Mesendoderm (in vitro differentiated cells): ENCODE measurements around the gene PRDM1.

Source experiments
- DNase-seq: peaks from one replicate; pipeline ENCODE4 v3.0.0; 2013
- H2AK5ac ChIP-seq: 2 replicates; pipeline ENCODE4 v1.6.1; 2013; ENCODE audit warnings: low read length, inconsistent platforms
- H2BK120ac ChIP-seq: 2 replicates; pipeline ENCODE4 v1.6.1; 2013; ENCODE audit warnings: low read depth, mild to moderate bottlenecking, low read length, moderate library complexity, mixed read lengths
- H2BK15ac ChIP-seq: replicated peaks from 2 replicates; pipeline ENCODE4 v1.6.1; 2013; ENCODE audit warnings: low read depth, mild to moderate bottlenecking, moderate library complexity
- H2BK5ac ChIP-seq: 2 replicates; pipeline ENCODE4 v1.6.1; 2013; ENCODE audit warnings: low read length, inconsistent platforms
- H3K18ac ChIP-seq: 2 replicates; pipeline ENCODE4 v1.6.1; 2013; ENCODE audit warnings: mild to moderate bottlenecking, low read length, mixed read lengths
- H3K23ac ChIP-seq: one replicate; pipeline ENCODE4 v1.6.1; 2013; ENCODE audit warnings: low read length
- H3K27ac ChIP-seq: 2 replicates; pipeline ENCODE4 v1.5.1; 2013; ENCODE audit warnings: low read depth, mild to moderate bottlenecking, inconsistent platforms, low read length, moderate library complexity
- H3K27me3 ChIP-seq: 2 replicates; pipeline ENCODE4 v1.6.1; 2013; ENCODE audit warnings: low read length, control low read depth, mild to moderate bottlenecking, inconsistent platforms; ENCODE audit not compliant: insufficient read depth, poor library complexity
- H3K36me3 ChIP-seq: 2 replicates; pipeline ENCODE4 v1.6.1; 2013; ENCODE audit warnings: low read length, inconsistent platforms; ENCODE audit not compliant: control insufficient read depth, insufficient read depth
- H3K4ac ChIP-seq: one replicate; pipeline ENCODE4 v1.6.1; 2013; ENCODE audit warnings: low read depth, mild to moderate bottlenecking, low read length, moderate library complexity
- H3K4me1 ChIP-seq: 2 replicates; pipeline ENCODE4 v1.6.1; 2013; ENCODE audit warnings: low read depth, low read length, inconsistent platforms; ENCODE audit not compliant: control insufficient read depth
- H3K4me2 ChIP-seq: 2 replicates; pipeline ENCODE4 v1.6.1; 2013; ENCODE audit warnings: low read length
- H3K4me3 ChIP-seq: 2 replicates; pipeline ENCODE4 v1.5.1; 2013; ENCODE audit warnings: mild to moderate bottlenecking, low read length
- H3K56ac ChIP-seq: one replicate; pipeline ENCODE4 v1.6.1; 2013; ENCODE audit warnings: low read length
- H3K79me1 ChIP-seq: 2 replicates; pipeline ENCODE4 v1.6.1; 2013; ENCODE audit warnings: low read length, inconsistent platforms
- H3K79me2 ChIP-seq: 2 replicates; pipeline ENCODE4 v1.6.1; 2013; ENCODE audit warnings: mild to moderate bottlenecking, low read length; ENCODE audit not compliant: control insufficient read depth, insufficient read depth
- H3K9ac ChIP-seq: 2 replicates; pipeline ENCODE4 v1.6.1; 2013; ENCODE audit warnings: low read length, inconsistent platforms
- H4K5ac ChIP-seq: one replicate; pipeline ENCODE4 v1.6.1; 2013; ENCODE audit warnings: low read length
- H4K8ac ChIP-seq: one replicate; pipeline ENCODE4 v1.6.1; 2013; ENCODE audit warnings: low read depth, mild to moderate bottlenecking, control low read depth, low read length, moderate library complexity
- WGBS: extraction: QIAGEN DNeasy Blood & Tissue Kit; methylation state at CpG from one replicate; pipeline ENCODE4 v1.1.7; 2013; ENCODE audit warnings: low lambda C conversion rate, missing lambda C conversion rate; ENCODE audit not compliant: insufficient coverage; ENCODE audit errors: extremely low coverage; 5-methylcytosine and 5-hydroxymethylcytosine counted together

PRDM1 gene

GRCh38 chr6:106060167-106060566, 26.0 kb upstream of the PRDM1 start:
- no peak overlapping the region for H3K4ac ChIP-seq
- no peak overlapping the region for H3K18ac ChIP-seq
- peaks cover 12% of the 10 kb centered on the region for H3K4me1 ChIP-seq
- H3K27ac ChIP-seq: no peak overlapping the region
- H3K4me3 ChIP-seq: no peak overlapping the region
- H2BK5ac ChIP-seq: no peak overlapping the region
- H3K9ac ChIP-seq: no peak overlapping the region
- H3K27me3 ChIP-seq: no peaks in the 10 kb centered on the region
- WGBS: no CpG with 5 or more reads among the region's 3 CpGs
- H2AK5ac ChIP-seq: no peak overlapping the region
- no peak overlapping the region for H2BK15ac ChIP-seq
- H3K36me3 ChIP-seq: no peaks in the 10 kb centered on the region
- DNase-seq: no peak
- no peak overlapping the region for H4K8ac ChIP-seq
- H3K23ac ChIP-seq: no peak overlapping the region
- no peaks in the 10 kb centered on the region for H3K79me1 ChIP-seq
- H3K56ac ChIP-seq: no peak overlapping the region
- H2BK120ac ChIP-seq: no peak overlapping the region
- H4K5ac ChIP-seq: no peak overlapping the region
- H3K79me2 ChIP-seq: no peaks in the 10 kb centered on the region
- H3K4me2 ChIP-seq: no peak overlapping the region

GRCh38 chr6:106063448-106063850, 22.7 kb upstream of the PRDM1 start:
- Histone ChIP-seq H4K8ac (no peak overlapping the region), H3K36me3 (no peaks in the 10 kb centered on the region), H3K9ac (no peak overlapping the region), H2BK15ac (no peak overlapping the region), H3K23ac (no peak overlapping the region), H3K4ac (no peak overlapping the region), H3K4me3 (no peak overlapping the region), H3K79me2 (no peaks in the 10 kb centered on the region), H3K4me2 (no peak overlapping the region), H2AK5ac (no peak overlapping the region), H3K27ac (no peak overlapping the region), H2BK5ac (no peak overlapping the region), H3K79me1 (no peaks in the 10 kb centered on the region), H3K56ac (no peak overlapping the region), H3K4me1 (peaks cover 9% of the 10 kb centered on the region), H3K27me3 (no peaks in the 10 kb centered on the region), H4K5ac (no peak overlapping the region), H2BK120ac (no peak overlapping the region), H3K18ac (no peak overlapping the region)
- DNase-seq: no peak
- no CpG with 5 or more reads among the region's 2 CpGs for WGBS

- Histone ChIP-seq H3K9ac (no peak overlapping the region), H2BK5ac (no peak overlapping the region), H3K4me3 (no peak overlapping the region), H3K4me1 (peaks cover 9% of the 10 kb centered on the region), H3K36me3 (no peaks in the 10 kb centered on the region), H3K4ac (no peak overlapping the region), H3K79me2 (no peaks in the 10 kb centered on the region), H4K8ac (no peak overlapping the region), H3K27me3 (no peaks in the 10 kb centered on the region), H2BK15ac (no peak overlapping the region), H3K56ac (no peak overlapping the region), H3K4me2 (no peak overlapping the region), H3K79me1 (no peaks in the 10 kb centered on the region), H2AK5ac (no peak overlapping the region), H3K27ac (no peak overlapping the region), H2BK120ac (no peak overlapping the region), H3K18ac (no peak overlapping the region), H3K23ac (no peak overlapping the region), H4K5ac (no peak overlapping the region)
- no CpG with 5 or more reads among the region's 3 CpGs for WGBS
- DNase-seq: peak; percentile 48
Measured at GRCh38 chr6:106064142-106064541, 22.0 kb upstream of the PRDM1 start.

GRCh38 chr6:106064756-106065155, 21.4 kb upstream of the PRDM1 start:
- Histone ChIP-seq H3K36me3 (no peaks in the 10 kb centered on the region), H4K8ac (no peak overlapping the region), H3K18ac (no peak overlapping the region), H2AK5ac (no peak overlapping the region), H3K4me3 (no peak overlapping the region), H3K27ac (no peak overlapping the region), H3K4me2 (no peak overlapping the region), H3K56ac (no peak overlapping the region), H3K4ac (no peak overlapping the region), H2BK120ac (no peak overlapping the region), H3K23ac (no peak overlapping the region), H3K79me2 (no peaks in the 10 kb centered on the region), H3K27me3 (no peaks in the 10 kb centered on the region), H3K79me1 (no peaks in the 10 kb centered on the region), H3K4me1 (peaks cover 9% of the 10 kb centered on the region), H4K5ac (no peak overlapping the region), H3K9ac (no peak overlapping the region), H2BK5ac (no peak overlapping the region), H2BK15ac (no peak overlapping the region)
- no CpG with 5 or more reads among the region's 1 CpG for WGBS
- no peak for DNase-seq

- no peak overlapping the region for H2BK120ac ChIP-seq
- H3K23ac ChIP-seq: no peak overlapping the region
- no peak overlapping the region for H2AK5ac ChIP-seq
- H3K79me1 ChIP-seq: no peaks in the 10 kb centered on the region
- H3K9ac ChIP-seq: no peak overlapping the region
- no peak overlapping the region for H4K5ac ChIP-seq
- H3K79me2 ChIP-seq: no peaks in the 10 kb centered on the region
- no peak overlapping the region for H2BK5ac ChIP-seq
- DNase-seq: no peak
- no peak overlapping the region for H3K56ac ChIP-seq
- H3K4me2 ChIP-seq: no peak overlapping the region
- H3K4me1 ChIP-seq: peaks cover 9% of the 10 kb centered on the region
- no CpG with 5 or more reads among the region's 1 CpG for WGBS
- no peak overlapping the region for H2BK15ac ChIP-seq
- no peak overlapping the region for H4K8ac ChIP-seq
- no peaks in the 10 kb centered on the region for H3K36me3 ChIP-seq
- no peak overlapping the region for H3K4ac ChIP-seq
- no peak overlapping the region for H3K27ac ChIP-seq
- no peak overlapping the region for H3K4me3 ChIP-seq
- no peak overlapping the region for H3K18ac ChIP-seq
- H3K27me3 ChIP-seq: no peaks in the 10 kb centered on the region
Measured at GRCh38 chr6:106066989-106067388, 19.1 kb upstream of the PRDM1 start.

- H2BK15ac ChIP-seq: no peak overlapping the region
- H3K27ac ChIP-seq: no peak overlapping the region
- no peak overlapping the region for H3K23ac ChIP-seq
- H3K4me1 ChIP-seq: no peaks in the 10 kb centered on the region
- no peak overlapping the region for H4K8ac ChIP-seq
- H3K9ac ChIP-seq: no peak overlapping the region
- no peak overlapping the region for H3K4ac ChIP-seq
- H2BK5ac ChIP-seq: no peak overlapping the region
- H3K4me2 ChIP-seq: no peak overlapping the region
- H2BK120ac ChIP-seq: no peak overlapping the region
- H3K36me3 ChIP-seq: no peaks in the 10 kb centered on the region
- WGBS: no CpG with 5 or more reads among the region's 8 CpGs
- DNase-seq: no peak
- H2AK5ac ChIP-seq: no peak overlapping the region
- no peaks in the 10 kb centered on the region for H3K27me3 ChIP-seq
- no peak overlapping the region for H3K4me3 ChIP-seq
- H3K79me1 ChIP-seq: no peaks in the 10 kb centered on the region
- no peak overlapping the region for H4K5ac ChIP-seq
- no peak overlapping the region for H3K56ac ChIP-seq
- H3K18ac ChIP-seq: no peak overlapping the region
- no peaks in the 10 kb centered on the region for H3K79me2 ChIP-seq
Measured at GRCh38 chr6:106069478-106069877, 16.7 kb upstream of the PRDM1 start.
